GM21360 (cell line): ENCODE measurements around the gene CCNDBP1.
"Not testable (repeated sequence)": the region's sequence is repeated elsewhere in the genome, so short reads cannot be mapped to it uniquely, and the experiment has no call there.

Source experiments
- ATAC-seq: cut with Tn5 transposase; IDR thresholded peaks from one replicate; pipeline ENCODE4 v1.9.1; 2021; ENCODE audit warnings: mild to moderate bottlenecking, moderate library complexity; ENCODE audit not compliant: unreplicated experiment

CCNDBP1 gene

GRCh38 chr15:43214592-43215295, 29.5 kb downstream of the CCNDBP1 start:
- ATAC-seq = no peak

GRCh38 chr15:43215961-43216360, 30.8 kb downstream of the CCNDBP1 start:
- no peak for ATAC-seq

GRCh38 chr15:43218908-43219706, 33.9 kb downstream of the CCNDBP1 start:
- no peak for ATAC-seq

GRCh38 chr15:43219929-43220928, 35.0 kb downstream of the CCNDBP1 start:
- no peak for ATAC-seq

- ATAC-seq = no peak
Observed at GRCh38 chr15:43220991-43221403, 35.8 kb downstream of the CCNDBP1 start, which contains the start of gene EPB42. TSS of gene EPB42 (minus strand) at chr15:43221018. CDS start at chr15:43220825, 193 bp downstream.

- no peak for ATAC-seq
Observed at GRCh38 chr15:43221422-43221821, 36.2 kb downstream of the CCNDBP1 start.

- no peak for ATAC-seq
Observed at GRCh38 chr15:43225201-43225949, 40.2 kb downstream of the CCNDBP1 start.

GRCh38 chr15:43225950-43226255, 40.7 kb downstream of the CCNDBP1 start:
- ATAC-seq = not testable (repeated sequence)

- ATAC-seq = no peak
Observed at GRCh38 chr15:43226436-43227305, 41.5 kb downstream of the CCNDBP1 start.

GRCh38 chr15:43229977-43230376, 44.8 kb downstream of the CCNDBP1 start:
- no peak for ATAC-seq

GRCh38 chr15:43230640-43231115, 45.5 kb downstream of the CCNDBP1 start:
- no peak for ATAC-seq

- no peak for ATAC-seq
Observed at GRCh38 chr15:43232289-43232874, 47.2 kb downstream of the CCNDBP1 start.

GRCh38 chr15:43235536-43235935, 50.3 kb downstream of the CCNDBP1 start:
- no peak for ATAC-seq

- ATAC-seq = no peak
Observed at GRCh38 chr15:43237842-43238470, 52.8 kb downstream of the CCNDBP1 start.

- ATAC-seq = no peak
Observed at GRCh38 chr15:43238671-43239131, 53.5 kb downstream of the CCNDBP1 start.

GRCh38 chr15:43239732-43240491, 54.7 kb downstream of the CCNDBP1 start:
- ATAC-seq = no peak

- ATAC-seq = no peak
Observed at GRCh38 chr15:43241100-43241499, 55.9 kb downstream of the CCNDBP1 start.

- no peak for ATAC-seq
Observed at GRCh38 chr15:43242616-43243015, 57.4 kb downstream of the CCNDBP1 start.
